ENCODE data around the gene PHF5A. TPM values are rescaled to one million over a fixed set of nuclear protein-coding genes. Genes with fewer than 3 reads are reported as not detected.

PHF5A gene
- total RNA-seq: 99.2 TPM
- 65.7 TPM for polyA plus RNA-seq
- long read RNA-seq, donor 1, transcript PHF5A-201 (4 exons, 1,086 nt): major isoform, 7 of 7 reads
- long read RNA-seq, donor 1, partial matches to known transcripts: 0 of 7 reads
- long read RNA-seq, donor 1, other reads (novel, unspliced or antisense): 0 of 7 reads
- long read RNA-seq, donor 2, transcript PHF5A-201 (4 exons, 1,086 nt): major isoform, 83 of 84 reads
- long read RNA-seq, donor 2, partial matches to known transcripts: 0 of 84 reads
- long read RNA-seq, donor 2, other reads (novel, unspliced or antisense): 0 of 84 reads
- long read RNA-seq, donor 3, transcript PHF5A-201 (4 exons, 1,086 nt): major isoform, 118 of 124 reads
- long read RNA-seq, donor 3, partial matches to known transcripts: 0 of 124 reads
- long read RNA-seq, donor 3, other reads (novel, unspliced or antisense): 5 of 124 reads
- long read RNA-seq, donor 4, transcript PHF5A-201 (4 exons, 1,086 nt): major isoform, 24 of 24 reads
- long read RNA-seq, donor 4, partial matches to known transcripts: 0 of 24 reads
- long read RNA-seq, donor 4, other reads (novel, unspliced or antisense): 0 of 24 reads
- long read RNA-seq, donor 5, transcript PHF5A-201 (4 exons, 1,086 nt): major isoform, 121 of 132 reads
- long read RNA-seq, donor 5, partial matches to known transcripts: 5 of 132 reads
- long read RNA-seq, donor 5, other reads (novel, unspliced or antisense): 5 of 132 reads
- long read RNA-seq, donor 6, transcript PHF5A-201 (4 exons, 1,086 nt): major isoform, 43 of 128 reads
- long read RNA-seq, donor 6, partial matches to known transcripts: 70 of 128 reads
- long read RNA-seq, donor 6, other reads (novel, unspliced or antisense): 15 of 128 reads
- long read RNA-seq, donor 7, transcript PHF5A-201 (4 exons, 1,086 nt): major isoform, 54 of 55 reads
- long read RNA-seq, donor 7, partial matches to known transcripts: 0 of 55 reads
- long read RNA-seq, donor 7, other reads (novel, unspliced or antisense): 0 of 55 reads
- long read RNA-seq, donor 8, transcript PHF5A-201 (4 exons, 1,086 nt): major isoform, 8 of 8 reads
- long read RNA-seq, donor 8, partial matches to known transcripts: 0 of 8 reads
- long read RNA-seq, donor 8, other reads (novel, unspliced or antisense): 0 of 8 reads
- long read RNA-seq, donor 9, transcript PHF5A-201 (4 exons, 1,086 nt): major isoform, 46 of 46 reads
- long read RNA-seq, donor 9, partial matches to known transcripts: 0 of 46 reads
- long read RNA-seq, donor 9, other reads (novel, unspliced or antisense): 0 of 46 reads
- long read RNA-seq, donor 10, transcript PHF5A-201 (4 exons, 1,086 nt): major isoform, 27 of 28 reads
- long read RNA-seq, donor 10, partial matches to known transcripts: 0 of 28 reads
- long read RNA-seq, donor 10, other reads (novel, unspliced or antisense): 0 of 28 reads

DNA sequence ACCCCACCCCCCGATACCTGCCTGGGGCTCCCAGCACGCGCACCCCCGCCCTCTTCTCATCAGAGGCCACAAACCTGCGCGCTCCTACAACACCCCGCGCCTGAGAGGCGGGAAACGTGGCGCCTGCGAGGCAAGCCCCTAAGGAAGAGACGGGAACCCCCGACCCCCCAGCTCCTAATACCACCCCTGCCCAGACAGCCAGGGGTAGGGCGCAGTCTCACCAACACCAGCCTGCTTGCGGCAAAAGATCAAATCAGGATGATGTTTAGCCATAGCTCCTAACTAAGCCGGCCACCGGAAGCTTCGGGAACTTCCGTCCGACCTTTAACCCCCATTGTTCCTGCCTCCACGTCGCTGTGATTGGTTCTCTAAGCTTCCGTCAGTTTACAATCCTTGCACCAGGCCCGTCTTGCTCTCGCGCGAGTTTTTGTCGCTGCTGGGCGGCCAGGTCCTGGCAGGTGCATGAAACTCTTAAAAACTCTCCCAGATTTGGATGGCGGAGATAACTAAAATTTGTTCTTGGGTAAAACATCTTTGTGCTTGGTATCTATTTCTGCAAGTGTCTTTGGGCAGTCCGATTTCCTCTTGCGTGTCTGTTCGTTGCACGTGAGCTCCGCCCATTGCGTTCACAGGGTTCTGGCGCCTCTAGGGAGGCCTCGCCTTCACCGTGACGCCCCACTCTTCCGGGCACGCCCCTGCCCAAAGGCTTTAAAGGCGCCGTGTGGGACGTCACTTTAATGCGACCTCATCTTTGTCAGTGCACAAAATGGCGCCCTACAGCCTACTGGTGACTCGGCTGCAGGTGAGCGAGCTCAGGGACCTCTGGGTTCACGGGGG is at the start of gene PHF5A, which contains the start of gene ACO2:
Gene PHF5A, minus strand, starts transcription at position 312 of the 837 bp plus-strand sequence. Its CDS starts 39 bp downstream, at position 273.
Gene ACO2, plus strand, starts transcription at position 737 of the 837 bp plus-strand sequence. Its CDS starts 30 bp downstream, at position 767.
- Histone ChIP-seq H3K4me1 (ENCODE audit: control insufficient read depth in 2 of 2, insufficient read depth in 2 of 2, low read length in 2 of 2) (peaks cover 15 to 16% of the 10 kb centered on the region in 2 donors), H3K27ac (ENCODE audit: low read depth in 1 of 2, low read length in 1 of 2) (peak within 1 kb of the TSS; percentile 87 to 95), H3K9me3 (ENCODE audit: control insufficient read depth in 2 of 2, insufficient read depth in 1 of 2, low read length in 1 of 2) (no peaks in the 10 kb centered on the region), H3K27me3 (ENCODE audit: control insufficient read depth in 2 of 2, insufficient read depth in 1 of 2, low read length in 1 of 2) (no peaks in the 10 kb centered on the region), H3K36me3 (ENCODE audit: control insufficient read depth in 2 of 2, insufficient read depth in 2 of 2, low read length in 1 of 2) (peaks cover 29 to 49% of the 10 kb centered on the region in 2 donors), H3K4me3 (ENCODE audit: low read length in 2 of 2) (peak within 1 kb of the TSS; percentile 74 to 84)
- peak; percentile 97 to 100 (median 99) for DNase-seq (ENCODE audit: low read depth in 6 of 9, low spot score in 9 of 9)
- WGBS: under 1% methylated on average over 51 of the region's 51 CpGs

- Histone ChIP-seq H3K9me3 (ENCODE audit: control insufficient read depth in 2 of 2, insufficient read depth in 1 of 2, low read length in 1 of 2) (peaks cover 0 to 5% of the 10 kb centered on the region in 2 donors), H3K4me3 (ENCODE audit: low read length in 2 of 2) (no peak overlapping the region), H3K36me3 (ENCODE audit: control insufficient read depth in 2 of 2, insufficient read depth in 2 of 2, low read length in 1 of 2) (peaks cover 50 to 64% of the 10 kb centered on the region in 2 donors), H3K27ac (ENCODE audit: low read depth in 1 of 2, low read length in 1 of 2) (no peak overlapping the region), H3K27me3 (ENCODE audit: control insufficient read depth in 2 of 2, insufficient read depth in 1 of 2, low read length in 1 of 2) (no peaks in the 10 kb centered on the region), H3K4me1 (ENCODE audit: control insufficient read depth in 2 of 2, insufficient read depth in 2 of 2, low read length in 2 of 2) (no peaks in the 10 kb centered on the region)
- DNase-seq (ENCODE audit: low read depth in 6 of 9, low spot score in 9 of 9): no peak
- WGBS: 97% methylated on average over 7 of the region's 7 CpGs
Measured at GRCh38 chr22:41518048-41518347, 49.5 kb upstream of the PHF5A start.

DNA sequence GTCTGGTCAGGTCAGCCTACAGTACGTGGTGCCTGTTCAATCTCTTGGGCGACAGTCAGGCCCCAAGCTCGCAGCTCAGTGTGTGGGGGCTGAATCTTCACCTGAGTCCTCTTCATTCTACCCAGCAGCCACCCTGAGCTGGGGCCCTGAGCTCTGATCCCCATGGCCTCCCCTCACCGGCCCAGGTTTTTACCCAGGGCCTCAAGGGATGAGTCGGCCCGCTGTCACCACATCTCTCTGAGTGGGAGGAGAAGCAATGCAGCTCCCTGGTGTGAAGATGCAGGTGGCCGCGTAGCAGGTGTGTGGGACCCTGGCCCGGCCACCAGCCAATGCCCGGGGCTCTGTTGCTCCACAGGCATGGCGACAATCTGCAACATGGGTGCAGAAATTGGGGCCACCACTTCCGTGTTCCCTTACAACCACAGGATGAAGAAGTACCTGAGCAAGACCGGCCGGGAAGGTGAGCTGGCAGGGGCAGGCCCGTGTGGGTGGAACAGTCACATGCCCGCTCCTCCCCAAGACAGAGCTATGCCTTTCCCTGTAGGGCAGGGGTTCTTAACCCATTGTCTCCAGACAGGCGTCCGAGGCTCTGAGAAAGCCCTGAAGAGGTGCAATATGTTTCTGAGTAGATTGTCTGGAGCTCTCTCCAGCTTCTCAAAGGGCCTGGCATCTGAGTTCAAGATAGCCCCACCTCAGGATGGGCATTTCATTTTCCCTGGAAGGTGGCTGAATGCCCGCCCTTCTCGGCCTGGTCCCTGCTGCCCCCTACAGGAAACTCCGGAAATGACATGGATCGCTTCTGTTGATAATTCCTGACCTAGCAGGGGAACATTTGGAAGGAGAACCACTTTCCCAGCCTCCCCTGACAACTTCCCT is 48.9 kb upstream of the PHF5A start:
- peak in 3 of 9 donors; percentile 11 to 36 (median 27) for DNase-seq (ENCODE audit: low read depth in 6 of 9, low spot score in 9 of 9)
- WGBS: 88% methylated on average over 22 of the region's 22 CpGs
- Histone ChIP-seq H3K4me3 (ENCODE audit: low read length in 2 of 2) (no peak overlapping the region), H3K27me3 (ENCODE audit: control insufficient read depth in 2 of 2, insufficient read depth in 1 of 2, low read length in 1 of 2) (no peaks in the 10 kb centered on the region), H3K9me3 (ENCODE audit: control insufficient read depth in 2 of 2, insufficient read depth in 1 of 2, low read length in 1 of 2) (peaks cover 0 to 5% of the 10 kb centered on the region in 2 donors), H3K27ac (ENCODE audit: low read depth in 1 of 2, low read length in 1 of 2) (no peak overlapping the region), H3K4me1 (ENCODE audit: control insufficient read depth in 2 of 2, insufficient read depth in 2 of 2, low read length in 2 of 2) (no peaks in the 10 kb centered on the region), H3K36me3 (ENCODE audit: control insufficient read depth in 2 of 2, insufficient read depth in 2 of 2, low read length in 1 of 2) (peaks cover 51 to 66% of the 10 kb centered on the region in 2 donors)

DNA sequence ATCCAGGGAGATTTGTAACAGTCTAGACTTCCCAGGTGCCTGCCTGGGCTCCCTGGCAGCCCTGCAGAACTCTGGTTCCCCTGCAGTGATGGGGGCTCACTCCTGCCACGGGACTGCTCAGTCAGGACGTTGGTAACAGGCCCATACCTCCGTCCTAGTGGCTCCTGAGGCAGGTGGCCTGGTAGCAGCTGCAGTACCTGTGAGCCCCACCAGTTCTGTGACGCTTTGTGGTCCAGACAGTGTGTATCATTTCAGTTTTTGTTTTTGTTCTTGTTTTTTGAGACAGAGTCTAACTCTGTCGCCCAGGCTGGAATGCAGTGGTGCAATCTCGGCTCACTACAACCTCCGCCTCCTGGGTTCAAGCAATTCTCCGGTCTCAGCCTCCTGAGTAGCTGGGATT is 48.0 kb upstream of the PHF5A start:
- Histone ChIP-seq H3K4me1 (ENCODE audit: control insufficient read depth in 2 of 2, insufficient read depth in 2 of 2, low read length in 2 of 2) (no peaks in the 10 kb centered on the region), H3K27ac (ENCODE audit: low read depth in 1 of 2, low read length in 1 of 2) (no peak overlapping the region), H3K36me3 (ENCODE audit: control insufficient read depth in 2 of 2, insufficient read depth in 2 of 2, low read length in 1 of 2) (peaks cover 58 to 75% of the 10 kb centered on the region in 2 donors), H3K4me3 (ENCODE audit: low read length in 2 of 2) (no peak overlapping the region), H3K27me3 (ENCODE audit: control insufficient read depth in 2 of 2, insufficient read depth in 1 of 2, low read length in 1 of 2) (no peaks in the 10 kb centered on the region), H3K9me3 (ENCODE audit: control insufficient read depth in 2 of 2, insufficient read depth in 1 of 2, low read length in 1 of 2) (peaks cover 0 to 5% of the 10 kb centered on the region in 2 donors)
- 99% methylated on average over 8 of the region's 8 CpGs for WGBS
- no peak for DNase-seq (ENCODE audit: low read depth in 6 of 9, low spot score in 9 of 9)

GRCh38 chr22:41513391-41513790 is 44.9 kb upstream of the PHF5A start:
- Histone ChIP-seq H3K27ac (ENCODE audit: low read depth in 1 of 2, low read length in 1 of 2) (no peak overlapping the region), H3K4me1 (ENCODE audit: control insufficient read depth in 2 of 2, insufficient read depth in 2 of 2, low read length in 2 of 2) (no peaks in the 10 kb centered on the region), H3K9me3 (ENCODE audit: control insufficient read depth in 2 of 2, insufficient read depth in 1 of 2, low read length in 1 of 2) (peaks cover 0 to 5% of the 10 kb centered on the region in 2 donors), H3K27me3 (ENCODE audit: control insufficient read depth in 2 of 2, insufficient read depth in 1 of 2, low read length in 1 of 2) (no peaks in the 10 kb centered on the region), H3K36me3 (ENCODE audit: control insufficient read depth in 2 of 2, insufficient read depth in 2 of 2, low read length in 1 of 2) (peaks cover 71 to 87% of the 10 kb centered on the region in 2 donors), H3K4me3 (ENCODE audit: low read length in 2 of 2) (no peak overlapping the region)
- DNase-seq (ENCODE audit: low read depth in 6 of 9, low spot score in 9 of 9): no peak
- WGBS: 96% methylated on average over 5 of the region's 5 CpGs

DNA sequence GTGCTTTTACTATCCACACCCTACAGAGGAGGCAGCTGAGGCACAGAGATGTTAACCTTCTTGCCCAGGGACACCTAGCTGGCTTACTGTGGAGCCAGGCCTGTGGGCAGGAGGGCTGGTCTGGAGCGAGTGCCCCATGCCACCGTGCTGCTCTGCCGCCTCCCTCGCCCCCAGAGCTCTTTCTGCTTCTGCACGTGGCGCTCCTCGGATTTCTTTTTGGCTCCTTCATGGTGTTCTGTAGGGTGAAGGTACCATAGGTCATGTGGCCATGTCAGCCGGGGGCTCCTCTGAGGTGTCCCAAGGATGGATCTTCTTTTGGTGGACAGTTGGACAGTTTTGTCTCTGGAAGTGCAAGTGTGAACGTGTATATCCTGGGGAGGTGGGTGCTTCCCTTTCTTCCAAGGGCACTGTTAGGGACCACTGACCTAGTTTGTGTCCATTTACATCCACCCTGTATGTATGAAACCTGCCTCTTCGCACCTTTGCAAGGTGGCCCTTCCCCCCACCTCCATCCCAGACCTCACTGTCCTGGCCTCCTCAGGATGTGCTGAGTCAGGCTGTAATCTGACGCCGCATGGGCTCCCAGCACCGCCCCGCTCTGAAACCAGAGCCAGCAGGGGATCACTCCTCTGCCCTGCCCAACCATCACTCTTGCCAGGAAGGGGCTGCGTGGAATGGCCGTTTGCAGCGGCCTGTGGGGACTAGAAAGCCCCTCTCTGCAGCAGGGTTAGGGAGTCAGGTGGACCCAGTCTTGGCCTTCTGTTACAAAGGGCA is 44.1 kb upstream of the PHF5A start:
- no peak overlapping the region for H3K4me3 ChIP-seq (ENCODE audit: low read length in 2 of 2)
- H3K36me3 ChIP-seq (ENCODE audit: control insufficient read depth in 2 of 2, insufficient read depth in 2 of 2, low read length in 1 of 2): peaks cover 73 to 86% of the 10 kb centered on the region in 2 donors
- H3K27me3 ChIP-seq (ENCODE audit: control insufficient read depth in 2 of 2, insufficient read depth in 1 of 2, low read length in 1 of 2): no peaks in the 10 kb centered on the region
- peaks cover 0 to 5% of the 10 kb centered on the region in 2 donors for H3K9me3 ChIP-seq (ENCODE audit: control insufficient read depth in 2 of 2, insufficient read depth in 1 of 2, low read length in 1 of 2)
- no peak overlapping the region for H3K27ac ChIP-seq (ENCODE audit: low read depth in 1 of 2, low read length in 1 of 2)
- no peak for DNase-seq (ENCODE audit: low read depth in 6 of 9, low spot score in 9 of 9)
- WGBS: 95% methylated on average over 17 of the region's 17 CpGs
- H3K4me1 ChIP-seq (ENCODE audit: control insufficient read depth in 2 of 2, insufficient read depth in 2 of 2, low read length in 2 of 2): no peaks in the 10 kb centered on the region

- no peak overlapping the region for H3K27ac ChIP-seq (ENCODE audit: low read depth in 1 of 2, low read length in 1 of 2)
- H3K9me3 ChIP-seq (ENCODE audit: control insufficient read depth in 2 of 2, insufficient read depth in 1 of 2, low read length in 1 of 2): peaks cover 0 to 5% of the 10 kb centered on the region in 2 donors
- WGBS: 97% methylated on average over 2 of the region's 2 CpGs
- H3K4me3 ChIP-seq (ENCODE audit: low read length in 2 of 2): no peak overlapping the region
- H3K36me3 ChIP-seq (ENCODE audit: control insufficient read depth in 2 of 2, insufficient read depth in 2 of 2, low read length in 1 of 2): peaks cover 79 to 86% of the 10 kb centered on the region in 2 donors
- H3K27me3 ChIP-seq (ENCODE audit: control insufficient read depth in 2 of 2, insufficient read depth in 1 of 2, low read length in 1 of 2): no peaks in the 10 kb centered on the region
- DNase-seq (ENCODE audit: low read depth in 6 of 9, low spot score in 9 of 9): no peak
- no peaks in the 10 kb centered on the region for H3K4me1 ChIP-seq (ENCODE audit: control insufficient read depth in 2 of 2, insufficient read depth in 2 of 2, low read length in 2 of 2)
Measured at GRCh38 chr22:41511521-41511968, 43.1 kb upstream of the PHF5A start.
